HEK293T (cell line): Measurements from ENCODE around the gene DPP4.

ENCODE experiments used
- BHLHE40 ChIP-seq: fragments of 450-650 bp; IDR thresholded peaks from 2 replicates; pipeline ENCODE4 v1.6.1; 2016; ENCODE audit warnings: mild to moderate bottlenecking, moderate library complexity, borderline replicate concordance
- ELF4 ChIP-seq: fragments of 450-650 bp; IDR thresholded peaks from 2 replicates; pipeline ENCODE4 v1.6.1; 2017; ENCODE audit warnings: antibody characterized with exemption
- FOXA1 ChIP-seq: fragments of 450-650 bp; IDR thresholded peaks from 2 replicates; pipeline ENCODE4 v1.6.1; 2016; ENCODE audit warnings: mild to moderate bottlenecking
- FOXK2 ChIP-seq: fragments of 450-650 bp; IDR thresholded peaks from 2 replicates; pipeline ENCODE4 v1.6.1; 2016; ENCODE audit warnings: mild to moderate bottlenecking
- FOXM1 ChIP-seq: fragments of 450-650 bp; IDR thresholded peaks from 2 replicates; pipeline ENCODE4 v1.6.1; 2017; ENCODE audit warnings: mild to moderate bottlenecking, borderline replicate concordance
- HDGF ChIP-seq: fragments of 450-650 bp; IDR thresholded peaks from 2 replicates; pipeline ENCODE4 v1.6.1; 2017; ENCODE audit warnings: antibody characterized with exemption, borderline replicate concordance
- NFRKB ChIP-seq: fragments of 450-650 bp; IDR thresholded peaks from 2 replicates; pipeline ENCODE4 v1.6.1; 2016; ENCODE audit warnings: mild to moderate bottlenecking, moderate library complexity
- PKNOX1 ChIP-seq: fragments of 450-650 bp; IDR thresholded peaks from 2 replicates; pipeline ENCODE4 v1.6.1; 2016
- SP1 ChIP-seq: fragments of 450-650 bp; IDR thresholded peaks from 2 replicates; pipeline ENCODE4 v1.6.1; 2017
- TARDBP ChIP-seq: fragments of 450-650 bp; IDR thresholded peaks from 2 replicates; pipeline ENCODE4 v1.6.1; 2016

- TF ChIP-seq SP1 (no peak), FOXK2 (no peak), ELF4 (no peak), FOXA1 (no peak), FOXM1 (no peak), HDGF (no peak), PKNOX1 (no peak), NFRKB (no peak), TARDBP (no peak), BHLHE40 (no peak)
These were observed 48.7 kb downstream of the DPP4 start for GRCh38 chr2:162025121-162025911.
